ENCODE data around the gene XK.

XK gene

DNA sequence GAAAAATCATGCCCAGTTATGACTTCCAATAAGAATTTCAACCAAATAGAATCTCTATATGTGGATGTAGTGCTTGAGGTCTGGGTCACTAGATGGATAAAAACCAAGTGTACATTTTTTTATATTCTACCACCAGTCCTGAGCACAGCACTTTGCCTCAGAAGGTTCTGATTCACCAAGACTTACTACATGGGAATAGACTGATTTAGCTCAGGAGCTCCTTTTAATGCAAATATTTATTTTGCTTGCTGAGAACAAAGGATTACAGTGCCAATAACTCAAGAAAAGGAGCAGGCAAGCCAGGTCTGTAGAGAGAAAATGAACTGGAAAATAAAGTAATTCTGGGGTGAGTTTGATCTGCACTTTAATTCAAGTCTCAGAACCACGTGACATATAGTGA, 6.4 kb upstream of the XK start:
- DNase-seq (ENCODE audit: low spot score): no peak

DNA sequence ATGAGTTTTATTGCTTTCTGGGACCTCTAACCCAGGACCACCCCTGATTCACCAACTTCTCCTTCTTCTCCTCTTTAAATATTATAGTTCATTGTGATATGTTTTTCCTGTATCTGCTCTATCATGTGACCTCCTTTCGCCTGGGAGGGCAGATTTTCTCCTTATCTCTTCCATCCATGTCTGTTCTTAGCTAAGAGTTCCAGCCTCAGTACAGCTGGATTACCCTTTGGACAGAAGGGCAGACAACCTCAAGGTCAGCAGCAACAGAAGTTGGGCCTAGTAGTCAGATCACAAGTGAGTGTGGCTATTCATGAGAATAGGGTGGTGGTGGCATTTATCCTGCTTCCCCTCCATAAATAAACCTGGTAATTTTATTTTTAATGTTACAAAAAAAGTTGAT, 5.7 kb upstream of the XK start:
- DNase-seq (ENCODE audit: low spot score): no peak

DNA sequence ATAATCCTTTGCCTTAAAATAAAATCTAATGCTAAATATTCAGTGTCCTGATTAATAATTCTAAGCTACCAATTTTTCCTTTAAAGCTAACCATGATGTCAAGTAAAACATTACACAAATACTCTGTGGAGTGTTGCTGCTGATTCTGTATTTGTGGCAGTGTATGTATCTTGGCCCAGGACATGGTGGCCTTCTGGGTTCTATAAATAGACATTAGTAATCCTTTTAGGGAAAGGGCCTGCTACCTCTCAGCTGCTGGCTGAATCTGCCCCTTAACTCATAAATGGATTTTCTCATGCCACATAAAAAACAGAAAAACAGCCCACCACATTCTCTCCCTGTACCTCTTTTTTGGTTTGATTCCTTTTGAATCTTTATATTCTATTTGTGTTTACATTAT, 1.2 kb upstream of the XK start:
- no peak for DNase-seq (ENCODE audit: low spot score)

DNA sequence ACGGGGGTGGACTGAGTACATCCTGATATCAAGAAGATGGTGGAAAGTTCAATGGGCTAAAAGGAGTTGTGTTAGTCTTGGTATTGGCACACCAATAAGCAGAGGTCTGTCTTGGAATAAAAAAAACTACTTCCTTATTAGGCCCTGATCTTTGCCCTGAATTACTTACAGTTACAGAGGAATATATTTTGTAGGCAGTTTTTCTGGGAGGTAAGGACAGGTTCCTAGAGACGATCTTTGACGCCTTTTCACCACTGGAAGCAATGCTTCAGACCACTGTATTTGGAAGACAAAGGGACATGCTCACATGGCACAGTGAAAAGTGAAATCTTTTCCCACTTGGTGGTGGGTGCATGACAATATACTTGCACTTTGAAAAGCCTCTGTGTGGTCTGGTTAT, 618 bp upstream of the XK start:
- DNase-seq (ENCODE audit: low spot score): no peak

DNA sequence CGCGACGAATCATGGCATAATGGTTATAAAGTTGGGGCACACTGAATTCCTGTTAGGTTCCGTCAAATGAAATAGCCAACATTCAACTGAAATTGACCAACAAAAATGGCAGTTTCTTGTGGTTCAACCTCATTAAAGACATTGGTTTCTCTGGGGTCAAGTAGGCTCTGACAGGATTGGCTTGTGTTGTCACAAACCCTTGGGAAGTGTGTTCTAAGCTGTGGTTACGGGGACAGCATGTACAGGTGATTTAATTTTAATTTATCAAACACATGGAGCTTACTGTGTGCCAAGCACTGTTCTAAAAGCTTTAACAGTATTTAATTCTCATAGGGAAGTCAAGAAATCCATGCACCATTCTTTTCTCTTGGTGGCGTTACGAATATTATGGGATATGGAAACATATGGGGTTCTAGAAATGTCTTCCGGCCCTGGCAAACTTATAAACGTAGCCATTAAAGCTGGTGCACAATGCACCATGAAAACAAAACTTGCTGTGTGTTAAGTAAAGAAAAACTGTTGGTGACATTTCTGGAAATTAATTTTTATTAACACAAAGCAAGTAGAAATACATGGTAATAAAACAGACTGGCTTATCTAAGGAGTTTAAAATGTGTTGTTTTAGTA, 891 bp downstream of the XK start:
- DNase-seq (ENCODE audit: low spot score): no peak

DNA sequence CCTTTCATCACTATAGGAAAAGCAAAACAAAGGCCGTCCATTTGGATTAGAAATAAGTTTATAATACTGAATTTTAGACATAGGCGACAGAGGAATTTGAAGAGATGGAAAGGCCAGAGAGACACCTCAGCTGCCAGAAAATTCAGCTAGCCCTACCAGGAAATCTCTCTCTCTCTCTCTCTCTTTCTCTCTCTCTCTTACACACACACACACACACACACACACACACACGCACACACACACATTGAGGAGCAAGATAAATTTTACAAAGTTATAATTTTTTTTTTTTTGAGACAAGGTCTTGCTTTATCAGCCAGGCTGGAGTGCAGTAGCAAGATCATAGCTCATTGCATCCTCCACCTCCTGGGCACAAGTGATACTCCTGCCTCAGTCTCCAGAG, 1.4 kb downstream of the XK start:
- no peak for DNase-seq (ENCODE audit: low spot score)

DNA sequence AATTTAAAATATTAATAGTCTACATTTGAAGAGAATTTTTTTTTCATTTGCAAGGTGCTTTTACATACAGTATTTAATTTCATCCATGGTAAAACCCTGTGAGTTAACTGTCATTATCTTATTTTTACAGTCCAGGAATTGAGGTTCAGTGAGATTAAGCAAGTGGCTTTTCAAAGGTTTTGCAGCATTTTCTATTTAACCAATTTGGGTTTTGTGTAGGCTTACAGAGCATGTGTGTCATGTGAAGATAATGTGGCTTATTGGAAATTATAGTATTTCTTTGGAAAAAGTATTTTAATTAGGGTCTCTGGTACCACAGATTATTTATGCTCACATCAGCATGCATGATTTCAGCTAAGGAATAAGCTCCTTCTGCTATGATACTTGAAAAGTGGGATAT, 4.5 kb downstream of the XK start:
- no peak for DNase-seq (ENCODE audit: low spot score)

DNA sequence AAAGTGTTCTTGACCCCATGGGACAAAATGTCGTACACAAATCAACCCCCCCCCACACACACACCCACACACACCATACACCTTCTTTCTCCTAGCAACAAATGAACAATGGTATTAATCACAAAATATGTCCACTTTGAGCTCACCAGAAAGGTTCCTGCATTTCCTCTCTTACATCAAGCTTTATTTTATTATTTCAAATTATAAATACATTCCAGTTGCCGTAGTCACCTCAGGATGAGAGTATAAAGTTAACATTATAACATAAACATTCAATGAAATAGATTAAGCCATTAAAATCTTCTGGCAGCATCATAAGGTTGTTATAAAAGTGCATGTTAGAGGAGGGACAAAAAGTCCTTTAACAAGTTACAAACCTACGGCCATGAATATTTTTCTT, 7.3 kb downstream of the XK start:
- no peak for DNase-seq (ENCODE audit: low spot score)

DNA sequence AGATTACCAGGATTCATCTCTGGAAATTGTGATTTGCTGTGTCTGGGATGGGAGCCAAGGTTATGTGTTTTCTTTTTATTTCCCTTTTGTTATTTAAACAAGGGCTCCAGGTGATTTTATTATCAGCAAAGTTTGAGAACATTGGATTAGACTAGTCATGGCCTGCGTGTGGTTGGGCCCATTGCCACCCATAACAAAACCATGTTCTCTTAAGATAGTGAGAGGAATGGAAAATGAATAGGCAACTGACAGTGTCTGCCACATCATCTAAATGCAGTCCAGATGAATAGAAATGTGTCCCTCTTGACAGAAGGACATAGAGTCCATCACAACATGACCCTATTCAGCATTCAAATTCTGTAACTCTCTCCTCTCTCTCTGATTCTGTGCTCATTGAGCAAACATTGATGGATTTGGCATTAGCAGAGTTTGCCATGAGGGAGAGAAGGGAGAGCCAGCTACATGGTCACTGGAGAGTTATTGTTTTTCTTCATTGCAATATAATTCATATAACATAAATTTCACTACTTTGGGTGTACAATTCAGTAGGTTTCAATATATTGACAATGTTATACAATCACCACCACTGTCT, 11.7 kb downstream of the XK start:
- no peak for DNase-seq (ENCODE audit: low spot score)

DNA sequence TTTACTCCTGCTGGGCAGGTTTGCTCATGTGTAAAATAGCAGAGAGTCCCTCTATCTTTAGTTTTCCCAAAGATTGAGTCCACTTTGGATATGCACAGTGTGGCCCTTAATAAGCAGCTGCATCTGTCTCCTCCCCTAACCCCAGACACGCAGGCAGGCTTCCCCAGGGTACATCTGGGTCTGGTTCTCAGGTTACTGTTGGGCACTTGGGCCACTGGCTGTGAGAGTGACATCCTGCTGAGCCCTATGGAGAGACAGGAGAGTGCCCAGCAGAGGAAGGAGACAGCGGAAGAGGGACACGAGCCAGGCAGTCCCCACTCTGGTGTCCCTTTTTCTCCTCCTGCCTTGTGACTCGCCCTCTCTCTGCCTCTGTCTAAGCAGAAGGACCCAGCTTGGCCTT, 16.0 kb downstream of the XK start:
- DNase-seq (ENCODE audit: low spot score): no peak

DNA sequence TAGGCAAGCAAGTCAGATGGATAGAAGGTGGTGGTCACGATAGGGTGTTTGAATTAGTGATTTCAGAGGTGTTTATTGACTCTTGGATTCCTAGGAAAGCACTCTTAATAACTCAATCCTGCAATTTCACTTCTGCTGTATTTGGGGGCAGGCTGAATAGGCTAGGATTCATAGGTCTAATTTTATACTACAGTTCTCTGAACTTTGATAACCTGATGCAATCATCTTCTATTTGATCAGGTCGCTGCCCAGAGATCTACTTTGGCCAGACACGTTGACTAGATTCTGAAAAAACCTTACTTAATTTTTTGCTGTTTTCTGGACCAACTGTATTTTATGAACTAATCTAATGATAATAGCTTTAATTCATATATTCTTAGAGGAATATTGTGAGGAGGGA, 26.4 kb downstream of the XK start:
- no peak for DNase-seq (ENCODE audit: low spot score)

DNA sequence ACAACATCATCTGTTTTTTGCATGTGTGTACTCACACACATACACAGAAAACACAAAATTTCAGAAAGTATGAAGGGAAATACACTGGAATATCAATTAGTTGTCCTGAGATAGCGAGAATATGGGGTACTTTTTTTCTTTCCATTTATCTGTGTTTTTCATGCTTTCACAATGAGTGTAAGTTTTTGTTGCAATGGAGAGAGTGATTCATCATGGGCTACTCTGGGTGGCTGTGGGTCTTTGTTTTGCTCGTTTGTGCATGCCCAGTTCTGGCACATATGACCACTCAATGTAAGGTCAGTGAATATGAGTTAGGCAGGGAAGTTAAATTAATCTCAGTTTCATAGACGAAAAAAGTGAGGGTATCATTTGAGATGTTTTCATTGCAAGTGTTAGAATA, 26.9 kb downstream of the XK start:
- no peak for DNase-seq (ENCODE audit: low spot score)

DNA sequence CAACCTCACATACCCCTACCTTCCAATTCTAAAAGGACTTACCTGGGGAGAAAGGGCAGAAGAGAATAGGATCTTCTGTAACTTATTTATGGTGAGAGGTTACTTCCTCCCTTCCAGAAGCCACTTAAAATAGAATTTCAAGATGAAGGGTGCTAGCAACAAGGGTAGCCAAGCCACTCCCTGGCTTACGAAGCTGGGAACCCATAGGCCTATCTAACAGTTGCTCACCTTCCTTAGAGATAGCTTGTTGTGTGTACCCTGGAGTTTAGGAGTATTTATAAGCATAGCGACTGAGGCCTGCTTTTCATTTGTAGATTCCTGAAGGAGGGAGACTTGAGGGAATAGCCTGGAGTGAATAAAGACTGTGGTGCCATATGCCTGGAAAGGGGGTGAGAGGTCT, 28.9 kb downstream of the XK start:
- DNase-seq (ENCODE audit: low spot score): no peak

DNA sequence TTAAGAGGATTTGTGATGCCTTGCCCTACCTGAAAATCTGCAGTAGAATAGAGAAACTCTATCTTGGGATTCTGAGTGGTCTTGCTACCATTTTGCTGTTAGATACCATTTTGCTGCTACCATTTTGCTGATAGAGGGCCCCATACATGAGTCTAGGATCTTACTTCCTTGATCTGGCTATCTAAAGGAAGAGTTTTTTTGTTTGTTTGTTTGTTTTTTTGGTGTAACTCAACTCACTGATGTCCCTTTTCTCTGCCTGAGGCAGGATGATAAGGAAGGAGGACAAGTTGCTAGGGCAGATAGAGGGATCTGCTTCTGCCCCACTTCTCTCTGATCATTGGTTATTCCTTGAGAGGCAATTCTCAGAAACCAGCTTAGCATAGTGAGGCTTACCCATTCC, 31.0 kb downstream of the XK start:
- DNase-seq (ENCODE audit: low spot score): no peak

DNA sequence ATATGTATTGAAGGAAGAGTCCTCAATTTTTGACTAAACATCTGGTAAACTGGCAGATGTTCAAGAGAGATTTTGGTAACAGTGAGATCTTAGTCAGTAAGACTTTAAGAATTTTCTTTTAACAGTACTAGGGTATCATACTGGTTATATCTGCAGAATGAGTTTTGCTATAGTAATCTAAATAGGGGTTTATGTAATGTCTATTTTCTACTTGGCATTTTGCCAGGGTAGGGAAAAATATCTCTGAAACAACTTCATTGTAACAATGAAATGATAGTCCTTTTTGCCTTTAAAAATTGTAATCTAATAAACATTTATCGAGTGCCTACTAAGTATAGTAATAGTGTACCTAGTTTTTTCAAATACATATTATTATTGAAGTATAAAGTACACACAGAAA, 32.1 kb downstream of the XK start:
- DNase-seq (ENCODE audit: low spot score): no peak

DNA sequence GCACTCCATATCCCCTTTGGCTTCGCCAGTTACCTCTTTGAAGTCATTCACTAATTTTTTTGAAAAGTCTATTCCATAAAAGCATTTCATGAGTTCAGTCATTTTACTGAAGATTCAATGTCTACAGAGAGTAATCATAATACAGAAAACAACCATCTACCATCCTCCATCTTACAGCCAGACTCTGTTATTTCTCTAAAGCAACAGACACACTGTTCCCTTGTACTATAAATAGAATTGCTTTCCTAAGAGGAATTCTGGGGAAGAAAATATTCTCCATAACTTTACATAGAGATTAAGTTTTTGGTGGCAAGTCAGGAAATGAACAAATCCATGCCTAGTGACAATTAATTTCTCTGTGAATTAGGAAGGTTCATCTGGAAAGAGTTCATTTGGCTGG, 37.0 kb downstream of the XK start:
- no peak for DNase-seq (ENCODE audit: low spot score)

DNA sequence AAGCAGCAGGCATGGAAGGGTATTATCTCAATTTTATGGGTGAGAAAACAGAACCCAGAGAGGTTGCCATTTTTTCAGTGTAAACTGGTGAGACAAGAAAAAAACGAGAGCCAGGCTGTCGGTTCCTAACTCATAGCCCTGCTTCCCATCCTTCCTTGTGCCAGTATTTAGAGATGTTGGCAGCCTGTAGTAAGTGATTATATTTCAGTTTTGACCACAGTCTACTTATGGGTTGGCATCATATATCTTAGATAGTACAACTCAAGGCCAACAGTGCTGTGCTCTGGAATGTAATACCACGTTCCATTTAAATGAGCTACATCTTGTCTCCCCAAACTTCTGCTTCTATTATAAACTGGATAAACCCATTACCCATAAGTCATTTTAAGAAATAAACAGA, 40.8 kb downstream of the XK start:
- DNase-seq (ENCODE audit: low spot score): no peak

DNA sequence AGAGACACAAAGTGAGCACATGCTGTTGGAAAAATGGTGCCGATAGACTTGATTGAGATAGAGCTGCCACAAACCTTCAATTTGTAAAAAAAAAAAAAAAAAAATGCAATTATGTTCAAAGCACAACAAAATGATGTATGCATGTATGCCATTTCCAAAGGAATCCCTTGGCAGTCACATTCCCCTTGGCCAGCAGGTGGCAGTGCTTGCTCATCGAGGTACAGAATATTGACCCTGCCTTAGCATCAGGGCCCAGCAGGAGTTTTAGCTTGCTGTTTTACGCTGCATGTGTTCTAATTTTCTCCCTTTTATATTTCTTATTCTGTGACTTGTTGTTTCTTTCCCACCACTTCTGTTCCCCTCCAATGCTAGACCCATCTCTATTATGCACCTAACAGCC, 59.8 kb downstream of the XK start:
- DNase-seq (ENCODE audit: low spot score): peak; percentile 77

DNA sequence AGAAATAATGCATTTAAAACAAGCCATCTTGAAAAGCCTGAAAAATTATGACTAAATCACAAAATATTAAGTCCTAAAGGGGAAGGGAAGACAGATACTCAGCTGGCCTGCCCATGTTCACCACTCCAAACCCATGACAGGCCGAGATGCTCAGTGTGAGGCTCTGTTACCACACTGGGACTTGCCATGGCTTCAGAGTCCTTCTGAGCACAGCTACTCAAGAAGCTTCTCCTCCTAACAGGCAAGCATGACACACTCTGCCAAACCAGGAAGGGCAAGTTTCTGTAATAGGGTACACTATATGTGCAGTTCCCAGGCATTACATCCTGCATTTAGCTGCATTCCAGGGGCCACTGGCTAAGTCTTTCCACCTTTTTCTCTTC, 60.2 kb downstream of the XK start:
- DNase-seq (ENCODE audit: low spot score): no peak

DNA sequence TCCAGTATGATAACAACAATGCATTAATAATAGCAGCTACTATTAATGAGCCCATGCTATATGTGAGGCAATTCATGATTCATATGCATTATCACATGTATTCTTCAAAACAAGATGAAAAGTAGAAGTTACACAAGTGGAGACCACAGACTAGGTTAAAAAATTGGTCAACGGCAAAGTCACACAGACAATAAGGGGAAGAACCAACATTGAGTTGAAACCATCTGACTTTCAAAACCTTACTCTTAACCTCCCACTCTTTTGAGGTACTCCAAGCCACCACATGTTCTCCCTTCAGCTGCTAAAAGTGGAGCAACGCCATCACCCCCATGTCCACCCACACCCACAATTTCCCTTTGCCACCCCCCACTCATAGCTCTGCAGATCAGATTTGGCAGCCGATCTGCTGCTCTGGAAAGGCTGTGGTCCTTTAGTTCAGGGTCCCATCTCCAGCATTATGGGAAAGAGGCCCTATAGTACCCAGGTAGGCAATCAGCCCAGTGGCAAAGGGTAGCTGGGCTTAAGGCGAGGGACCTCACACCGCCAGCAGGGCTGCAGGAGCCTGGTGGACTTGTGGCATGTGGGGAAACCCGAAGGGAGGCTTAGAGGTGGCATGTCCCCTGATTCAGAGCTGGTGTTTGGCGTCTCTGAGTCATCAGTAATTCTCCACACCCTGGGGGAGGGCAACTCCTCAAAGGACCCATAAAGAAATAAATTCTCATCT, 60.8 kb downstream of the XK start:
- no peak for DNase-seq (ENCODE audit: low spot score)

DNA sequence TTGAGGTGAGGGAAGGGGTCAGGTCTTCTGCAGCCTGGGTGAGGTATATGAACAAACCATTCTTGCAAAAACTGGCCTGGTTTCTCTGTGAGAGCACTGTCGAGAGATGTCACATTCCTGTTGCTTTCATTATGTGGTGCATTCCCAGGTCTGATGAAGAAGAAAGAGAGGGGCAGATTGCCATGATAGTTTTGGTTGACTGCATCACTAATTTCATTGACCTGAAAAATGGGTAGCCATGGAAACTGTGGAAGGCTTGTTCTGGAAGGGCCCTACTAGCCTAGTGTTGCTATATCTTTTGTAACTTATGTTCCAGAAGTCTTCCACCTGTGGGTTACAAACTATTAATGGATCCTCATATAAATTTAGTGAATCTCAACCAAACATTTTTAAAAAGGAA, 61.4 kb downstream of the XK start:
- DNase-seq (ENCODE audit: low spot score): no peak

DNA sequence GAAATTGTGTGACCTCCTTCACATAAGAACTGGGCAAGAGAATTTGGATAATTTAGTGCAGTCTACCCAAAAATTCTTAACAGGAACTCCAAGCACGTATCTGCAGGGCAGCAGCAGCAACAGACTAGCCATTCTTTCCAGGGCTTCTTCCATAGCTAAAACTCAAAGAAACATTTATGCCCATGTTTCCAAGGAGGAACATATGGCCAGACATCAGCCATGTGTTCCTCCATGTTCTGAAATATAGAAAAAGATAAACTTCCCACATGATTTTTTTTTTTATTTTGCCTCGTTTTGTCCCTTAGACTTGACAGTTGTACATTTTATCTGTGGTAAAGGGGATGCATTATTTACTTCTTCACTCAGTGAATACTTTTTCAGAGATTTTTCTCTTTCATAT, 66.7 kb downstream of the XK start:
- DNase-seq (ENCODE audit: low spot score): no peak

DNA sequence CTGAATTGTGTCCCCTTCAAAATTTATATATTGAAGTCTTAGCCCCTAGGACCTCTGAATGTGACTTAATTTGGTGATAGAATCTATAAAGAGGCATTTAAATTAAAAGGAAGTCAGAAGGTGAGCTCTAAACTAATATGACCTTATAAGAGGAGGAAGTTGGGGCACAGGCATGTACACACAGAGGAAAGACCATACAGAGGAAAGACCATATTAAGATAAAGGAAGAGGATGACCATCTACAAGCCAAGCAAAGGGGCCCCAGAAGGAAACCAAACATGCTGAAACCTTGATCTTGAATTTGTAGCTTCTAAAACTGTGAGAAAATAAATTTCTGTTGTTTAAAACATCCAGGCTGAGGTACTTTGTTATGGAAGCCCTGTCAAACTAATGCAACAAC, 67.3 kb downstream of the XK start:
- no peak for DNase-seq (ENCODE audit: low spot score)

DNA sequence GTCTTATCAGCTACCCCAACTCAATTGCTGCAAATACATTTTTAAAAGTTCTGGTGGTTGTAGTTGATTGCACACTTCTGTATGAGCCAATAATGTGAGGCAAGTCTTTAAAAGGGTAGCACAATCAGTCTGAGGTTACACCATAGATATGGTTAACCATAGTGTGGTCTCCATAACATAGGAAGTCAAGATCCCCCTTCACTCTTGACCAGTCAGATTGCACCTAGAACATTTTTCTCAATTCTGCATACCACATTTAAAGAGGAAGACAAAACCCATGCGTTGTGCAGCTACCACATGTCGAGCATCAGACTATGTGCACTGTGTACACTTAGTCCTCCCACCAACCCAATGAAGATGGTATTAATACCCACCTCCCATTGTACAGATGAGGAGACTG, 67.8 kb downstream of the XK start:
- DNase-seq (ENCODE audit: low spot score): no peak
